ENCODE data around the gene BDKRB2. TPM values are rescaled to one million over a fixed set of nuclear protein-coding genes. Genes with fewer than 3 reads are reported as not detected.

Gene BDKRB2
- total RNA-seq, 1 donor from 2014 or later: 10.1 TPM

DNA sequence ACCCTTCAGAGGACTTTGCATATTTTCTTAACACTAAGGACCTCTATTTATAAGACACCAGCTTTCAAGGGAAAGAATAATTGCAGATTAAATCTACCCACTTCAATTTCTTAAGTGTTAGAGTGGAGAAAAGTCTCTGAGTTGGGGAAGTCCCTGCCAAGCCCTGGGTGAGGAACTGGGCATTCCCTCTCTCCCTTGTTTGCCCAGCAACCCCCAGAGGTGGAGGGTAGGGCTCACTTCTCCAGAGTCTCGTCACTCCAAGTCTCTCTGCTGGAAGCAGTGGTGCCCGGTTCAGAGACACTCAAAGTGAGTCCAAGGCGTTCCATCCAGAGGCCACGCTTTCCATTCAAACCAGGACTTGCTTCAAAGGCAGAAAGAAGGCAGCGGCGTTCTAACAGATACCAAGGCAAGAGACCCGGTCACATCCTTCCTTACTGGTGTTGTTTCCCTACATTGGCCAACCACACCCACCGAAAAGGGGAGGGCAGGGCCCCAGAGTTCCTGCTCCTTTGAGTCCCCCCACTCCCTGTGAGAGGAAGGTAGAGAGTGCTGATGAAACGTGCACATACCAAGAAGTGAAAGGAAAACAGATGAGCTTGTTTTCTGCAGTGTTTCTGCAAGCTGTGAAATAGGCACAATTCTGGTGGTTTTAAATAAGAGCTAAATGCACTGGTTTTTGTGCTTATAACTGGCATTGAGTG lies 6.1 kb upstream of the BDKRB2 start:
- DNase-seq (ENCODE audit: low spot score in 2 of 2, unreplicated experiment in 2 of 2): no peak
- peaks cover 4% of the 10 kb centered on the region for H3K9me3 Mint-ChIP-seq
- TF ChIP-seq, protein P1, sequence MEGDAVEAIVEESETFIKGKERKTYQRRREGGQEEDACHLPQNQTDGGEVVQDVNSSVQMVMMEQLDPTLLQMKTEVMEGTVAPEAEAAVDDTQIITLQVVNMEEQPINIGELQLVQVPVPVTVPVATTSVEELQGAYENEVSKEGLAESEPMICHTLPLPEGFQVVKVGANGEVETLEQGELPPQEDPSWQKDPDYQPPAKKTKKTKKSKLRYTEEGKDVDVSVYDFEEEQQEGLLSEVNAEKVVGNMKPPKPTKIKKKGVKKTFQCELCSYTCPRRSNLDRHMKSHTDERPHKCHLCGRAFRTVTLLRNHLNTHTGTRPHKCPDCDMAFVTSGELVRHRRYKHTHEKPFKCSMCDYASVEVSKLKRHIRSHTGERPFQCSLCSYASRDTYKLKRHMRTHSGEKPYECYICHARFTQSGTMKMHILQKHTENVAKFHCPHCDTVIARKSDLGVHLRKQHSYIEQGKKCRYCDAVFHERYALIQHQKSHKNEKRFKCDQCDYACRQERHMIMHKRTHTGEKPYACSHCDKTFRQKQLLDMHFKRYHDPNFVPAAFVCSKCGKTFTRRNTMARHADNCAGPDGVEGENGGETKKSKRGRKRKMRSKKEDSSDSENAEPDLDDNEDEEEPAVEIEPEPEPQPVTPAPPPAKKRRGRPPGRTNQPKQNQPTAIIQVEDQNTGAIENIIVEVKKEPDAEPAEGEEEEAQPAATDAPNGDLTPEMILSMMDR (IDR thresholded peaks at IDR 0.05; ENCODE audit: unreplicated experiment): no peak
- H3K27ac Mint-ChIP-seq: no peak overlapping the region
- H3K27me3 Mint-ChIP-seq (ENCODE audit: low read depth): no peaks in the 10 kb centered on the region
- no peak overlapping the region for H3K4me3 Mint-ChIP-seq
- peaks cover 27% of the 10 kb centered on the region for H3K4me1 Mint-ChIP-seq
- H3K36me3 Mint-ChIP-seq: no peaks in the 10 kb centered on the region

DNA sequence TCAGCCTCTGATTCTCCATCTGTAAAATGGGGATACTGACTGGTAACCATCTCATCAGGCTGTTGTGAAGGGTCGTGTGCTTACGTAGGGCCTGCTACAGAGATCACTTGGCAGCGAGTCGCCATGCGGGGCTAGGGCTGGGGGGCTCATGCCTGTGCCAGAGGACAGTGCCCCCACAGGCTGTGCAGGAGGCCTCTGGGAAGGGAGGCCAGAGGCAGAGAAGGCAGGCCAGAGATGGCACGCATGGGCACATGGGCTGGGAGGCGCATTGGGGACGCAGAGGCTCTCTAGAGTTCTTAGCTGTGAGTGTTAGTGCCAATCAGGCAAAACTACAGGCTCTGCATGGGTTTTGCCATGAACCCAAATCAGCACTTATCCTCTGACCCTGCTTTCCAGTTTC lies 3.5 kb upstream of the BDKRB2 start:
- Mint-ChIP-seq H3K4me3 (no peak overlapping the region), H3K36me3 (no peaks in the 10 kb centered on the region), H3K27me3 (ENCODE audit: low read depth) (no peaks in the 10 kb centered on the region), H3K27ac (no peak overlapping the region), H3K4me1 (peaks cover 51% of the 10 kb centered on the region), H3K9me3 (no peaks in the 10 kb centered on the region)
- no peak for DNase-seq (ENCODE audit: low spot score in 2 of 2, unreplicated experiment in 2 of 2)
- TF ChIP-seq, protein P1 (IDR thresholded peaks at IDR 0.05; ENCODE audit: unreplicated experiment): no peak

DNA sequence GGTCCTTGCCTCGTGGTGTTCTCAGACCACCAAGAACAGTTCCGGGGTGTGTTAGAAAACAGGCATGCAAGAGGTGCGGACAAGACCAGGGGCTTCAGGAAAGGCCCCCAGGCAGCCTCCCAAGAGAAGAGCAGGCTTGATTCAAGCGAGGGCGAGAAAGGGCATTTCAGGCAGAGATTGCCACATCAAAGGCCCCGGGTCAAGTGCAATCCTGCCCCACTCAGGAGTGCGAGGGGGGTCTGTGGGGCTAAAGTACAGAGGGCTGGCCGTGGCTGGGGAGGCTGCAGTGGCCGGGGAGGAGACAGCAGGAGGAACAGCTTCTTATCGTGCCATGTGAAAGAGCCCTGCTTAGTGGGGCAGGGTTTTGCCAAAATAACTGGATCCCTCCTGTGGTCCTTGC lies 2.7 kb upstream of the BDKRB2 start:
- TF ChIP-seq, protein P1 (IDR thresholded peaks at IDR 0.05; ENCODE audit: unreplicated experiment): no peak
- H3K27ac Mint-ChIP-seq: no peak overlapping the region
- H3K4me1 Mint-ChIP-seq: peaks cover 58% of the 10 kb centered on the region
- no peaks in the 10 kb centered on the region for H3K9me3 Mint-ChIP-seq
- no peak overlapping the region for H3K4me3 Mint-ChIP-seq
- no peaks in the 10 kb centered on the region for H3K36me3 Mint-ChIP-seq
- DNase-seq (ENCODE audit: low spot score in 2 of 2, unreplicated experiment in 2 of 2): no peak
- H3K27me3 Mint-ChIP-seq (ENCODE audit: low read depth): no peaks in the 10 kb centered on the region

DNA sequence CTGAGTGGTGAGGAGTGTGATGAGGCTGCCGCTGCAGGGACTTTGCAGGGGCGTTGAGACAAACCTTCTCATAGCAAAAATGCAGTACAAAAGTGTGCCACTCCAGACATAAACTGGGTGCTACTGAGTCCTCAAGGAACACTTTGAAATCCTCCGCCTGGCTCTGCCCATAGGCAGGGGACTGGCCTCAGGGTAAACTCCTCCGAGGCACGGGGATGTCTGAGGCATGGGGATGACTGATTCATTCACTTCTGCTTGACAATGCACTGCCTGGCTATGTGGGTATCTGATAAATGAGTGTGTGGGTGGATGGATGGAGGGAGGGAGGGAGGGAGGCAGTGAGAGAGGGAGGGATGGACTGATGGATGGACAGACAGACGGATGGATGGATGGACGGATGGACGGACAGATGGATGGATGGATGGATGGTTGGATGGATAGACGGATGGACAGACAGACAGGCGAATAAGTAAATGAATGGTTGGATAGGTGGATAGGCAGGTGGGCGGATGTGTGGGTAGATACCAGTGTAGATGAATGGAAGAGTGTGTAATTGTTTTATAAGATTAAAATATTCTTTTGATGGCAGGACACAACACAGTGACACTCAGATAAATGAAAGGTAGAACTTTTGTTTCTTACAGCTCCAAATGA lies 2.1 kb upstream of the BDKRB2 start:
- Mint-ChIP-seq H3K36me3 (no peaks in the 10 kb centered on the region), H3K27me3 (ENCODE audit: low read depth) (no peaks in the 10 kb centered on the region), H3K4me3 (no peak overlapping the region), H3K27ac (no peak overlapping the region), H3K4me1 (peaks cover 61% of the 10 kb centered on the region), H3K9me3 (no peaks in the 10 kb centered on the region)
- no peak for DNase-seq (ENCODE audit: low spot score in 2 of 2, unreplicated experiment in 2 of 2)
- TF ChIP-seq, protein P1 (IDR thresholded peaks at IDR 0.05; ENCODE audit: unreplicated experiment): no peak

DNA sequence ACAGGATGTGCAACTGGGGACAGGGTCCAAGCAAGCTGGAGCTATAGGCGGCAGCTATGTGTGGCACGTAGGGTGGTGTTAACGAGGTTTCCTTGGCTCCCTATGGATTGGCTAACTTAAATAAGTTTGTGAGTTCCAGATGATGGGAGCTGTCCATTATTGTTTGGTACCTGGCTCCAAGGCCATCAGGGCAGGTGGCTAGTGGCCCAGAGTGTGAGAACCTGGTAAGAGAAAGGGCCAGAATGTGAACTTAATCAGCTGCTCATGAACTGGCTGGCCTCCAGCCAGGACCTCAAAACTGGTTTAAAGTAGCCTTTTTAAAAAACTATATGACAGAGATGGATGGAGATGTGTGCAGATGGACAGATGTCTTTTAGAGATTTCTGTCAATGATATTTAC lies 1.5 kb upstream of the BDKRB2 start:
- Mint-ChIP-seq H3K36me3 (no peaks in the 10 kb centered on the region), H3K4me3 (peak overlapping the region; percentile 36), H3K9me3 (no peaks in the 10 kb centered on the region), H3K27me3 (ENCODE audit: low read depth) (no peaks in the 10 kb centered on the region), H3K4me1 (peaks cover 56% of the 10 kb centered on the region), H3K27ac (no peak overlapping the region)
- TF ChIP-seq, protein P1 (IDR thresholded peaks at IDR 0.05; ENCODE audit: unreplicated experiment): no peak
- DNase-seq (ENCODE audit: low spot score in 2 of 2, unreplicated experiment in 2 of 2): no peak
